Esophagus muscularis mucosa (tissue), 4 donors: ENCODE results near the gene PLK1. TPM values are rescaled to one million over a fixed set of nuclear protein-coding genes. Genes with fewer than 3 reads are reported as not detected.

Experiments used
- DNase-seq: peaks from one replicate; pipeline ENCODE4 v3.0.0-alpha.2; 2017; ENCODE audit errors: extremely low spot score
- H3K27ac ChIP-seq, 4 donors: fragments of 200-600 bp; sonication (generic); replicated peaks in 1 of 4; 1 replicate in 3 of 4; 2 replicates in 1 of 4; pipeline ENCODE4 v1.5.1; 2016 to 2019; ENCODE audit warnings: mild to moderate bottlenecking in 1 of 4
- H3K27me3 ChIP-seq, 4 donors: fragments of 200-600 bp; sonication (generic); one replicate each; pipeline versions ENCODE4 v1.5.1 to v1.6.0; 2016 to 2019
- H3K36me3 ChIP-seq, 4 donors: fragments of 200-600 bp; sonication (generic); one replicate each; pipeline ENCODE4 v1.5.1; 2016 to 2019
- H3K4me1 ChIP-seq, 4 donors: fragments of 200-600 bp; sonication (generic); one replicate each; pipeline ENCODE4 v1.5.1; 2016 to 2019
- H3K4me3 ChIP-seq, 4 donors: fragments of 200-600 bp; sonication (generic); 1 replicate in 2 of 4; 2 replicates in 2 of 4; pipeline ENCODE4 v1.5.1; 2016 to 2019; ENCODE audit warnings: mild to moderate bottlenecking in 4 of 4, moderate library complexity in 1 of 4
- H3K9me3 ChIP-seq, 4 donors: fragments of 200-600 bp; sonication (generic); 1 replicate in 3 of 4; 2 replicates in 1 of 4; pipeline ENCODE4 v1.5.1; 2016 to 2019
- CTCF ChIP-seq, 3 experiments: fragments of 200-600 bp in 2 of 3; fragments of 450-650 bp in 1 of 3; sonication (generic) in 2 of 3; IDR thresholded peaks; one replicate each; pipeline ENCODE4 v1.5.1; 2017 to 2019; ENCODE audit warnings: antibody characterized with exemption in 3 of 3, mild to moderate bottlenecking in 2 of 3, moderate library complexity in 1 of 3
- EP300 ChIP-seq: sonication (generic); formaldehyde crosslinking; IDR thresholded peaks from one replicate; pipeline ENCODE4 v1.6.1; 2017; ENCODE audit warnings: antibody characterized with exemption
- POLR2A ChIP-seq: fragments of 450-650 bp; IDR thresholded peaks from one replicate; pipeline ENCODE4 v1.6.1; 2017; ENCODE audit warnings: antibody characterized with exemption, moderate library complexity, mild to moderate bottlenecking, low read depth
- POLR2AphosphoS5 ChIP-seq, 2 donors: sonication (generic); formaldehyde crosslinking; IDR thresholded peaks; one replicate each; pipeline ENCODE4 v1.6.1; 2017; ENCODE audit warnings: antibody characterized with exemption in 2 of 2
- WGBS: methylation state at CpG from one replicate; pipeline ENCODE4 v1.1.5; 2018; 5-methylcytosine and 5-hydroxymethylcytosine counted together
- intact Hi-C: fragments of 100-400 bp; cut with DNase I; formaldehyde crosslinking; loops from one replicate; pipeline ENCODE4 v1.15.1; 2023
- total RNA-seq, 4 donors: library from RNA; depleted of rRNA; stranded (reverse); fragments of >200 nt; gene quantifications; one replicate each; pipeline versions ENCODE4 v1.1.0 to v1.2.1, GENCODE V29; 2016

The PLK1 gene
- total RNA-seq, 4 donors from 2014 or later, result 0.42 to 2.1 (median 1.3) TPM

- WGBS, result 94% methylated on average over 4 of the region's 4 CpGs
- Histone ChIP-seq H3K4me3 (no peak overlapping the region), H3K9me3 (no peaks in the 10 kb centered on the region), H3K27ac (no peak overlapping the region), H3K4me1 (no peaks in the 10 kb centered on the region), H3K36me3 (peaks cover 9 to 57% (median 20%) of the 10 kb centered on the region in 4 donors), H3K27me3 (no peaks in the 10 kb centered on the region)
- intact Hi-C loops, result no loop called here
- TF ChIP-seq CTCF (IDR thresholded peaks at IDR 0.05), result no peak
- no peak for DNase-seq
Measured at GRCh38 chr16:23651943-23652468, 26.7 kb upstream of the PLK1 start.

- Histone ChIP-seq H3K4me3 (no peak overlapping the region), H3K4me1 (no peaks in the 10 kb centered on the region), H3K36me3 (peaks cover 58 to 100% (median 100%) of the 10 kb centered on the region in 4 donors), H3K27ac (no peak overlapping the region), H3K27me3 (no peaks in the 10 kb centered on the region), H3K9me3 (no peaks in the 10 kb centered on the region)
- intact Hi-C loops, result no loop called here
- DNase-seq, result no peak
- TF ChIP-seq POLR2AphosphoS5 (IDR thresholded peaks at IDR 0.05) (no peak), CTCF (IDR thresholded peaks at IDR 0.05) (no peak), POLR2A (no peak), EP300 (no peak)
- 94% methylated on average over 2 of the region's 2 CpGs for WGBS
Measured at GRCh38 chr16:23663918-23664317, 14.8 kb upstream of the PLK1 start.

- no peak for DNase-seq
- intact Hi-C loops, result no loop called here
- no peak for TF ChIP-seq POLR2A
- no peak for TF ChIP-seq POLR2AphosphoS5 (IDR thresholded peaks at IDR 0.05)
- no peak for TF ChIP-seq EP300
- TF ChIP-seq CTCF (IDR thresholded peaks at IDR 0.05), result no peak
- H3K27ac ChIP-seq, result no peak overlapping the region
- H3K4me3 ChIP-seq, result no peak overlapping the region
- H3K4me1 ChIP-seq, result no peaks in the 10 kb centered on the region
- WGBS, result 89% methylated on average over 7 of the region's 7 CpGs
- H3K9me3 ChIP-seq, result no peaks in the 10 kb centered on the region
- H3K36me3 ChIP-seq, result peaks cover 46 to 100% (median 90%) of the 10 kb centered on the region in 4 donors
- no peaks in the 10 kb centered on the region for H3K27me3 ChIP-seq
Measured at GRCh38 chr16:23666571-23667354, 11.9 kb upstream of the PLK1 start.

GRCh38 chr16:23667355-23667659, 11.4 kb upstream of the PLK1 start:
- 93% methylated on average over 6 of the region's 6 CpGs for WGBS
- H3K4me1 ChIP-seq, result no peaks in the 10 kb centered on the region
- TF ChIP-seq CTCF (IDR thresholded peaks at IDR 0.05), result no peak
- no peak for TF ChIP-seq POLR2A
- no peak for TF ChIP-seq POLR2AphosphoS5 (IDR thresholded peaks at IDR 0.05)
- no peak for TF ChIP-seq EP300

GRCh38 chr16:23668225-23668624, 10.5 kb upstream of the PLK1 start:
- Histone ChIP-seq H3K36me3 (peaks cover 46 to 97% (median 87%) of the 10 kb centered on the region in 4 donors), H3K9me3 (no peaks in the 10 kb centered on the region), H3K27ac (no peak overlapping the region), H3K4me3 (no peak overlapping the region), H3K4me1 (no peaks in the 10 kb centered on the region), H3K27me3 (no peaks in the 10 kb centered on the region)
- intact Hi-C loops, result no loop called here
- DNase-seq, result no peak
- WGBS, result 50% methylated on average over 1 of the region's 1 CpG
- TF ChIP-seq EP300, result no peak
- TF ChIP-seq POLR2A, result no peak
- no peak for TF ChIP-seq CTCF (IDR thresholded peaks at IDR 0.05)
- TF ChIP-seq POLR2AphosphoS5 (IDR thresholded peaks at IDR 0.05), result no peak

More at GRCh38 chr16:23667355-23667659, 11.4 kb upstream of the PLK1 start:
- no peaks in the 10 kb centered on the region for H3K9me3 ChIP-seq
- intact Hi-C loops, result no loop called here
- H3K36me3 ChIP-seq, result peaks cover 46 to 100% (median 90%) of the 10 kb centered on the region in 4 donors
- no peak overlapping the region for H3K27ac ChIP-seq
- no peak for DNase-seq
- H3K4me3 ChIP-seq, result no peak overlapping the region
- H3K27me3 ChIP-seq, result no peaks in the 10 kb centered on the region
